ENCODE data around the gene INMT.

DNA sequence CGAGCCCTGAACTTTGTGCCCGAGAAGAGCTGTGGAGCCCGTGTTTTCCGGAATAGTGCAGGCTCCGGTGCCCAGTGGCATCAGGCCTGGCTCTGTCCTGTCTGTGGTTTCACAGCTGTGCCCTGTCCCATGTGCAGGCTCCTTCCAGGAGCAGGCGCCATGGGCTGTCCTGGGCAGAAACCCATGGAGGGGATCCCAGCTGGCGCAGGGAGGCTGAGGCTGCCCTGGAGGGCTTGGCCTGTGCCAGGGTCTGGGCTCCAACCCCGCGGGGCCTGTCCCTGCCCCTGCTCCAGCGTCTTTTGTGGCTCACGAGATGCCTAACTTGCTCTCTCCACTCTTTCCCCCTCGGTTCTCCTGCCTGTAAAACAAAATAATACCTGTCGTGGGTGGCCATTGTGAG, 46.3 kb upstream of the INMT start:
- TF ChIP-seq, protein P1, sequence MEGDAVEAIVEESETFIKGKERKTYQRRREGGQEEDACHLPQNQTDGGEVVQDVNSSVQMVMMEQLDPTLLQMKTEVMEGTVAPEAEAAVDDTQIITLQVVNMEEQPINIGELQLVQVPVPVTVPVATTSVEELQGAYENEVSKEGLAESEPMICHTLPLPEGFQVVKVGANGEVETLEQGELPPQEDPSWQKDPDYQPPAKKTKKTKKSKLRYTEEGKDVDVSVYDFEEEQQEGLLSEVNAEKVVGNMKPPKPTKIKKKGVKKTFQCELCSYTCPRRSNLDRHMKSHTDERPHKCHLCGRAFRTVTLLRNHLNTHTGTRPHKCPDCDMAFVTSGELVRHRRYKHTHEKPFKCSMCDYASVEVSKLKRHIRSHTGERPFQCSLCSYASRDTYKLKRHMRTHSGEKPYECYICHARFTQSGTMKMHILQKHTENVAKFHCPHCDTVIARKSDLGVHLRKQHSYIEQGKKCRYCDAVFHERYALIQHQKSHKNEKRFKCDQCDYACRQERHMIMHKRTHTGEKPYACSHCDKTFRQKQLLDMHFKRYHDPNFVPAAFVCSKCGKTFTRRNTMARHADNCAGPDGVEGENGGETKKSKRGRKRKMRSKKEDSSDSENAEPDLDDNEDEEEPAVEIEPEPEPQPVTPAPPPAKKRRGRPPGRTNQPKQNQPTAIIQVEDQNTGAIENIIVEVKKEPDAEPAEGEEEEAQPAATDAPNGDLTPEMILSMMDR (IDR thresholded peaks at IDR 0.05 in 8 of 11, conservative IDR thresholded peaks at IDR 0.05 in 3 of 11), result no peak
- TF ChIP-seq POLR2A (IDR thresholded peaks at IDR 0.05), result no peak
